Jurkat, Clone E6-1 (cell line): Measurements from ENCODE around the gene USP49.
"Not testable (repeated sequence)": the region's sequence is repeated elsewhere in the genome, so short reads cannot be mapped to it uniquely, and the experiment has no call there.

ENCODE experiments used
- DNase-seq: peaks from one replicate; pipeline ENCODE4 v3.0.0-alpha.2; 2011; ENCODE audit warnings: low read depth, low spot score
- H3K4me3 ChIP-seq: 2 replicates; pipeline ENCODE4 v1.5.1; 2011; ENCODE audit warnings: mild to moderate bottlenecking, low read length, control low read depth, moderate library complexity

Gene USP49

DNA sequence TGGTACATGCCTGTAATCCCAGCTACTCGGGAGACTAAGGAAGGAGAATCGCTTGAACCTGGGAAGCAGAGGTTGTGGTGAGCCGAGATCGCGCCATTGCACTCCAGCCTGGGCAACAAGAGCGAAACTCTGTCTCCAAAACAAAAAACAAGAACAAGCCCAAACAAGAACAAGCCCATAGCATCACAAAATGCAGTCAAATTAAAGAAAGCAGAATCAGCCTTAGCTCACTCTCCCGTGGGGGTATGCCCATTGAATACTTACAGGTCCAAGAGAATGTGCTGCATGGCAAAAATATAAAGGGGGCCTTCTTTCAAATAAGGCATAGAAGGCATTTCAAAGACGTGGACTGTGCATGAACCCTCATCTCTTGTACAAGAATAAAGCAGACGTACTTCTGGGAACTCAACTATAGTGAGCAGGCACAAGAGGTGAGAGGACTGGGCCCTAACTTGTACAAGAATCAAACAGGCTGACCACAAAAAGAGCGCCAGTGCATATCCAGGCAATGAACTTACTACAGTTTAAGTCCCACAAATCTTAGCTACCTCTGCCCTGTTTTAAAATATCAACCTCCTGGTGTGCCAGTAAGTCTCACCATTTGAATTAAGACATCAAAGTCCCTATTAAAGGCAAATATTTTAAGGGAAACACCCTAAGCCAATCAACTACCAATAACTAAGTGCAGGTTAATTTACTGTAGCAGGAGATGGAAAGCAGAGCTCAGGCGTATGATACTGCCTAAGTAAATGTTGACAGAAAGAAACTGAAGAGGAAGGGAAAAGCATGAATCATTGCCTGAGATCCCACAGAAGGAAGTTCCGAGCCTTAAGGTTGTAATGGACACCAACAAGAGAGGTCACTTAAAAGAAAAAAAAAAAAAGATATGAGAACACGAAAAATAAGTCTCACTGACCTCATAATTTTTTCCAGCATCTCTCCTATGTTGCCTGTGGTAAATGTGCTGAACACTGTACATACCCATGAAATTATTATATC is 70.3 kb downstream of the USP49 start:
- no peak overlapping the region for H3K4me3 ChIP-seq
- DNase-seq: no peak

- no peak for DNase-seq
- no peak overlapping the region for H3K4me3 ChIP-seq
Measured at GRCh38 chr6:41823178-41823577, 72.0 kb downstream of the USP49 start.

DNA sequence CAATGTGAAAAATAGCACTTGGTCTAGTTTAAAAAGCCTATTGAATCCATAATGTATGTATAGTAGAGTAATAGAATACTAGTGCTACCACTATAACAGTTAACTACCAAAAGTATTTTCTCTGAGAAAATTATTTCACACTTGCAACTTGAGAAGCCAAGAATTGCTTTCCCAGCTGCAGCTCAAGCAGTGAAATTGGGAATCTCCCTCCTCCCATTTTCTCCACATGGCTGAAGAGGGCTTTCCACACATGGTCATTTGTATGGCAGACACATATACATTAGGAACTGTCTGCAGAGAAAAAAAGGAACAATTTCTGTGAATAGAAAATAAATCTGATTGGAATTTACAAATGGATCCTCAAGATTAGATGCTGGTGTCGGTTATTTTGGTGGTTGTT is 73.2 kb downstream of the USP49 start:
- no peak for DNase-seq
- no peak overlapping the region for H3K4me3 ChIP-seq

GRCh38 chr6:41821266-41821665 is 73.9 kb downstream of the USP49 start:
- H3K4me3 ChIP-seq: no peak overlapping the region
- no peak for DNase-seq

GRCh38 chr6:41818271-41819054 is 76.7 kb downstream of the USP49 start:
- DNase-seq: no peak
- no peak overlapping the region for H3K4me3 ChIP-seq

- no peak for DNase-seq
- H3K4me3 ChIP-seq: no peak overlapping the region
Measured at GRCh38 chr6:41815587-41815986, 79.6 kb downstream of the USP49 start.

GRCh38 chr6:41814629-41815028 is 80.5 kb downstream of the USP49 start:
- DNase-seq: no peak

DNA sequence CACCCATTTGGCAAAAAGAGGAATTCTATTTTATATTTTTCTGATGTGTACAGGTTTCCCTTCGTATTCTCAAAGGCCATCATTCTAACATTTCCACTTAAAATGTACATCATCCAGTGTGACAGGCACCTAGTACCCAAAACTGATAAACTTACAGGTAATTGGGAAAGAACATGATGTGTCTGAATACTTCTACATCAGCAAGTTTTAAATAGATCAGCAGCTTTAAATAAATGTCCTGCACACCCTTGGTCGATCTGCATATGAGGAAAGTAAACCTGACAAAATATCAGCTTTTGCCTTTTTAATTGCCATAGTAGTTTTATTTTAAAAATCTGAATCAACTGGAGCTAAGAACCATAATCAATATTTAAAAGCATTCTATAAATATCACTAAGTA is 81.2 kb downstream of the USP49 start:
- H3K4me3 ChIP-seq: no peak overlapping the region
- DNase-seq: no peak

More at GRCh38 chr6:41814629-41815028, 80.5 kb downstream of the USP49 start:
- H3K4me3 ChIP-seq: no peak overlapping the region

GRCh38 chr6:41813469-41813868 is 81.7 kb downstream of the USP49 start:
- no peak overlapping the region for H3K4me3 ChIP-seq
- no peak for DNase-seq

DNA sequence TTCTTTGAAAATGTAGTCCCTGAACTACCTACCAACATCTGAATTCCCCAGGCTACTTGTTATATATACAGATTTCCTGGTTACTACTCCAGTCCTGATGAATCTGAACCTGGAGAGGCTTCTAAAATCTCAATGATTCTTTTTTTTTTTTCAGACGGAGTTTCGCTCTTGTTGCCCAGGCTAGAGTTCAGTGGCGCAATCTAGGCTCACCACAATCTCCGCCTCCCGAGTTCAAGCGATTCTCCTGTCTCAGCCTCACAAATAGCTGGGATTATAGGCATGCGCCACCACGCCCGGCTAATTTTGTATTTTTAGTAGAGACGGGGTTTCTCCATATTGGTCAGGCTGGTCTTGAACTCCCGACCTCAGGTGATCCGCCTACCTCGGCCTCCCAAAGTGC is 83.2 kb downstream of the USP49 start:
- DNase-seq: not testable (repeated sequence)

GRCh38 chr6:41811095-41811494 is 84.1 kb downstream of the USP49 start:
- no peak overlapping the region for H3K4me3 ChIP-seq
- DNase-seq: no peak

More for the DNA sequence above, 83.2 kb downstream of the USP49 start:
- H3K4me3 ChIP-seq: not testable (repeated sequence)

GRCh38 chr6:41805830-41806774 is 89.1 kb downstream of the USP49 start:
- no peak overlapping the region for H3K4me3 ChIP-seq
- no peak for DNase-seq

- no peak for DNase-seq
Measured at GRCh38 chr6:41801380-41801779, 93.8 kb downstream of the USP49 start.

GRCh38 chr6:41799559-41799911 is 95.6 kb downstream of the USP49 start:
- H3K4me3 ChIP-seq: no peak overlapping the region
- DNase-seq: no peak

More at GRCh38 chr6:41801380-41801779, 93.8 kb downstream of the USP49 start:
- no peak overlapping the region for H3K4me3 ChIP-seq

DNA sequence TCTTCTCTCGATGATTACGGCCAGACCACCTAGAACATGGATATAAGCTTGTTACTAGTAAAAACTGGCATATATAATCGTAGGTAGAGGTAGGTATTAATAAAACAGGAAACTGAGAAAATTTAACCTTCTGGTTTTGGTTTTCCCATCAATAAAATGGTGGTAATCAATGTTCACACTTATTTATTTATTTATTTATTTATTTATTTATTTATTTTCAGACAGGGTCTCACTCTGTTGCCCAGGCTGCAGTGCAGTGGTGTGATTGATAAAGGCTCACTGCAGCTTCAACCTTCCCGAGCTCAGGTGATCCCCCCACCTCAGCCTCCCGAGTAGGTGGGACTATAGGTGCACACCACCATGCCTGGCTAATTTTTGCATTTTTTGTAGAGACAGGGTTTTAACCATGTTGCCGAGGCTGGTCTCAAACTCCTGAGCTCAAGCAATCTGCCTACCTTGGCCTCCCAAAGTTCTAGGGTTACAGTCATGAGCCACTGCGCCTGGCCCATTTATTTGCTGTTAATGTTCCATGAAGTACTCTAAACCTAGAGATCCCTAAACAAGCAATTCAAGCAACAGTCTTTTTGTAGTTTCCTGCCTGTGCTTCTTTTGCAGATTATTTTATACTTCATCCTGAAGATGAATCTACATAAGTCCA is 96.1 kb downstream of the USP49 start:
- DNase-seq: no peak
- no peak overlapping the region for H3K4me3 ChIP-seq

GRCh38 chr6:41796474-41796873 is 98.7 kb downstream of the USP49 start:
- no peak for DNase-seq
- H3K4me3 ChIP-seq: no peak overlapping the region

DNA sequence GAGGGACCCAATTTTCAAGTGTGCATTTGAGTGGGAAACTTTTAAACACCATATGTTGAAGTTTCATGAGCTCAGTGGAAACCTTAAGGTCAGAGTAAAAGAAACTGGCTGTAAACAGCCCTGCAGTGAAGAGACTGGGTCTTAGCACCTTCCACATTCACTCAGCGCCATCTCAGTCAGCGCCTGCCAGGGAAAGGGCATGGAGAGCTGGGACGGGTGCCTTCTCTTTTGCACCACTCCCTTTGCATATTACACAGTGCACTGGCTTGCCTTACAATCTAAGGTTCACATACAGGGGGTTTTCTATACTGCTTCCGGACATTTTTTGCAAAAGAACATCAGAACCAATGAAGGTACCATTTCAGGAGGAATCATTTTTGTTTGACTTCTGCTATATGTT is 103.2 kb downstream of the USP49 start:
- no peak for DNase-seq

DNA sequence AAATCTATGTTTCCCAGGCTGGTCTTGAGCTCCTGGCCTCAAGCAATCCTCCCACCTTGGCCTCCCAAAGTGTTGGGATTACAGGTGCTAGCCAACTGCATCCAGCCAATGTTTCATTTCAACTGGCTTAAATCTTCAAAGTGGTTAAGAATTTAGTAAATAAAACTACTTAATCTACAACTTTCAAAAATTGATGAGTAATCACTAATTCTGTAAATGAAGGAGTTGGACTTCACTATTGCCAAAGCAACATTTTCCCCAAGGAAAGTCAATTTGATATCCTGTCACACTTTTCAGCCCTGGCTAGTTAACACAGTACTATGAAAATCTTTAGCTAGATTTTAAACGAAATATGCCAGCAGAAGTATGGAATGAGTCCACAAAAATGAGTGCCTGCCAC is 103.9 kb downstream of the USP49 start:
- H3K4me3 ChIP-seq: no peak overlapping the region
- DNase-seq: no peak

More for the DNA sequence above, 103.2 kb downstream of the USP49 start:
- H3K4me3 ChIP-seq: no peak overlapping the region

- H3K4me3 ChIP-seq: no peak overlapping the region
- DNase-seq: no peak
Measured at GRCh38 chr6:41790045-41790444, 105.1 kb downstream of the USP49 start.
